ENCODE data around the gene RAB31. TPM values are rescaled to one million over a fixed set of nuclear protein-coding genes. Genes with fewer than 3 reads are reported as not detected.

Gene RAB31
- total RNA-seq, 4 donors from 2014 or later, result 22.9 to 98.1 (median 34.3) TPM

GRCh38 chr18:9858642-9859041, 150.5 kb downstream of the RAB31 start:
- Histone ChIP-seq H3K27me3 (no peaks in the 10 kb centered on the region), H3K9me3 (no peaks in the 10 kb centered on the region), H3K36me3 (no peaks in the 10 kb centered on the region), H3K4me3 (no peak overlapping the region), H3K27ac (no peak overlapping the region), H3K4me1 (peaks cover 0 to 3% of the 10 kb centered on the region in 2 donors)
- TF ChIP-seq POLR2A (IDR thresholded peaks at IDR 0.05) (no peak), CTCF (IDR thresholded peaks at IDR 0.05) (no peak)
- no peak for DNase-seq
- intact Hi-C loops (cut with DNase I; ENCODE audit: low total_unique reads), result no loop called here

GRCh38 chr18:9859232-9859631, 151.1 kb downstream of the RAB31 start:
- Histone ChIP-seq H3K36me3 (no peaks in the 10 kb centered on the region), H3K4me3 (no peak overlapping the region), H3K27ac (no peak overlapping the region), H3K27me3 (no peaks in the 10 kb centered on the region), H3K9me3 (no peaks in the 10 kb centered on the region), H3K4me1 (peaks cover 0 to 3% of the 10 kb centered on the region in 2 donors)
- DNase-seq, result no peak
- TF ChIP-seq CTCF (IDR thresholded peaks at IDR 0.05), result no peak
- TF ChIP-seq POLR2A (IDR thresholded peaks at IDR 0.05), result no peak
- intact Hi-C loops (cut with DNase I; ENCODE audit: low total_unique reads), result no loop called here

- no peaks in the 10 kb centered on the region for H3K9me3 ChIP-seq
- no peaks in the 10 kb centered on the region for H3K36me3 ChIP-seq
- H3K4me3 ChIP-seq, result no peak overlapping the region
- intact Hi-C loops (cut with DNase I; ENCODE audit: low total_unique reads), result no loop called here
- H3K4me1 ChIP-seq, result peaks cover 0 to 2% of the 10 kb centered on the region in 2 donors
- DNase-seq, result no peak
- TF ChIP-seq POLR2A (IDR thresholded peaks at IDR 0.05), result no peak
- TF ChIP-seq CTCF (IDR thresholded peaks at IDR 0.05), result no peak
- H3K27me3 ChIP-seq, result no peaks in the 10 kb centered on the region
- no peak overlapping the region for H3K27ac ChIP-seq
Observed at GRCh38 chr18:9860682-9861081, 152.6 kb downstream of the RAB31 start.

GRCh38 chr18:9861157-9861556, 153.1 kb downstream of the RAB31 start:
- Histone ChIP-seq H3K27me3 (no peaks in the 10 kb centered on the region), H3K9me3 (no peaks in the 10 kb centered on the region), H3K36me3 (no peaks in the 10 kb centered on the region), H3K4me3 (no peak overlapping the region), H3K27ac (no peak overlapping the region), H3K4me1 (no peaks in the 10 kb centered on the region)
- no peak for DNase-seq
- no peak for TF ChIP-seq CTCF (IDR thresholded peaks at IDR 0.05)
- no peak for TF ChIP-seq POLR2A (IDR thresholded peaks at IDR 0.05)
- intact Hi-C loops (cut with DNase I; ENCODE audit: low total_unique reads), result no loop called here

- intact Hi-C loops (cut with DNase I; ENCODE audit: low total_unique reads), result no loop called here
- H3K27ac ChIP-seq, result no peak overlapping the region
- no peak for TF ChIP-seq POLR2A (IDR thresholded peaks at IDR 0.05)
- no peak for TF ChIP-seq CTCF (IDR thresholded peaks at IDR 0.05)
- H3K4me3 ChIP-seq, result no peak overlapping the region
- no peaks in the 10 kb centered on the region for H3K9me3 ChIP-seq
- H3K36me3 ChIP-seq, result no peaks in the 10 kb centered on the region
- no peak for DNase-seq
- H3K27me3 ChIP-seq, result no peaks in the 10 kb centered on the region
- H3K4me1 ChIP-seq, result no peaks in the 10 kb centered on the region
Observed at GRCh38 chr18:9861933-9862332, 153.8 kb downstream of the RAB31 start.

All from uterus (tissue), 4 donors.